Measurements from ENCODE around the gene PRR5L.

GRCh38 chr11:36261094-36261493 lies 35.0 kb upstream of the PRR5L start:
- TF ChIP-seq CTCF (IDR thresholded peaks at IDR 0.05) = no peak
- no peak for TF ChIP-seq ZFX (IDR thresholded peaks at IDR 0.05; ENCODE audit: borderline replicate concordance)

Measured in 22Rv1 (cell line).